ENCODE results near the gene FKBP15. TPM values are rescaled to one million over a fixed set of nuclear protein-coding genes. Genes with fewer than 3 reads are reported as not detected.

FKBP15 gene, protein sequence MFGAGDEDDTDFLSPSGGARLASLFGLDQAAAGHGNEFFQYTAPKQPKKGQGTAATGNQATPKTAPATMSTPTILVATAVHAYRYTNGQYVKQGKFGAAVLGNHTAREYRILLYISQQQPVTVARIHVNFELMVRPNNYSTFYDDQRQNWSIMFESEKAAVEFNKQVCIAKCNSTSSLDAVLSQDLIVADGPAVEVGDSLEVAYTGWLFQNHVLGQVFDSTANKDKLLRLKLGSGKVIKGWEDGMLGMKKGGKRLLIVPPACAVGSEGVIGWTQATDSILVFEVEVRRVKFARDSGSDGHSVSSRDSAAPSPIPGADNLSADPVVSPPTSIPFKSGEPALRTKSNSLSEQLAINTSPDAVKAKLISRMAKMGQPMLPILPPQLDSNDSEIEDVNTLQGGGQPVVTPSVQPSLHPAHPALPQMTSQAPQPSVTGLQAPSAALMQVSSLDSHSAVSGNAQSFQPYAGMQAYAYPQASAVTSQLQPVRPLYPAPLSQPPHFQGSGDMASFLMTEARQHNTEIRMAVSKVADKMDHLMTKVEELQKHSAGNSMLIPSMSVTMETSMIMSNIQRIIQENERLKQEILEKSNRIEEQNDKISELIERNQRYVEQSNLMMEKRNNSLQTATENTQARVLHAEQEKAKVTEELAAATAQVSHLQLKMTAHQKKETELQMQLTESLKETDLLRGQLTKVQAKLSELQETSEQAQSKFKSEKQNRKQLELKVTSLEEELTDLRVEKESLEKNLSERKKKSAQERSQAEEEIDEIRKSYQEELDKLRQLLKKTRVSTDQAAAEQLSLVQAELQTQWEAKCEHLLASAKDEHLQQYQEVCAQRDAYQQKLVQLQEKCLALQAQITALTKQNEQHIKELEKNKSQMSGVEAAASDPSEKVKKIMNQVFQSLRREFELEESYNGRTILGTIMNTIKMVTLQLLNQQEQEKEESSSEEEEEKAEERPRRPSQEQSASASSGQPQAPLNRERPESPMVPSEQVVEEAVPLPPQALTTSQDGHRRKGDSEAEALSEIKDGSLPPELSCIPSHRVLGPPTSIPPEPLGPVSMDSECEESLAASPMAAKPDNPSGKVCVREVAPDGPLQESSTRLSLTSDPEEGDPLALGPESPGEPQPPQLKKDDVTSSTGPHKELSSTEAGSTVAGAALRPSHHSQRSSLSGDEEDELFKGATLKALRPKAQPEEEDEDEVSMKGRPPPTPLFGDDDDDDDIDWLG
- total RNA-seq (2022; extraction: Qiagen RNA extraction): 15.9 to 17.3 TPM (median 16.3 TPM) in 5 replicates

DNA sequence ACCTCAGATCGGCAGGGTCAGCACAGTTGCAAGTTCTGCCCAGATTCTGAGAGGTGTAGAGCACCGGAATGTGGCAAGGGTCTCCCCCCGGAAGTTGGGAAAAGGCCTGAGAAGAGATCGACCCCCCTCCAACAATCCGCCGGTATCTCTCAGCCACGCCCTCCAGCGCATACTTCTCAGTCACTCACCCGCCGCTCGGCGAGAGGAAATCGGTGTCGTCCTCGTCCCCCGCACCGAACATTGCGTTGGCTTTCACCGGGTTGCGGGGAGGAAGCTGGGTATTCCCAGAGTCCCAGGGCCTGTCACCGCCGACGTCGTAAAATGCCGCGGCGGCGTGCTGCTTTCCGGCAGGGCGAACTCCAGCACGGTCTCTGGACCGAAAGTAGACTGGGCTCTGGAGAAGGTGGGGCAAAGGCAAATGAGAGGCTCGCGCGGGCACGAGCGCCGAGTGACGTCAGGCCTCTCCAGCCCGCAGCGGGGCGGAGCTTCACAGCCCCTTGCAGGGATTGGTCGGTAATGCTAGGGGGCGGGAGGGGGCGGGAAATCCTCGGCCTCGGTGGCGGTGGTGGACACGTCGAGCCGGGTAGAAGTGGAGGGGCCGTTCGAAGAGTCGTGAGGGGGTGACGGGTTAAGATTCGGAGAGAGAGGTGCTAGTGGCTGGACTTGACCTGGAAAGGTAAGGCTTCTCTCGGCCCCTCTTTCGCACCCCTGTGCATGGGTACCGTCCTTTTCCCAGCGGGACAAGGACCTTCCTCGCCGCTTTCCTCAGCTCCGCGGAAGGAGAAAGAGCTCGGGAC is at the start of gene FKBP15, which contains the start of gene SLC31A1:
TSS of gene FKBP15 (minus strand) at position 275 of the 797 bp plus-strand sequence. CDS start at position 241, 34 bp downstream.
TSS of gene SLC31A1 (plus strand) at position 542 of the 797 bp plus-strand sequence. CDS start 34,605 bp downstream, outside the sequence.

DNA sequence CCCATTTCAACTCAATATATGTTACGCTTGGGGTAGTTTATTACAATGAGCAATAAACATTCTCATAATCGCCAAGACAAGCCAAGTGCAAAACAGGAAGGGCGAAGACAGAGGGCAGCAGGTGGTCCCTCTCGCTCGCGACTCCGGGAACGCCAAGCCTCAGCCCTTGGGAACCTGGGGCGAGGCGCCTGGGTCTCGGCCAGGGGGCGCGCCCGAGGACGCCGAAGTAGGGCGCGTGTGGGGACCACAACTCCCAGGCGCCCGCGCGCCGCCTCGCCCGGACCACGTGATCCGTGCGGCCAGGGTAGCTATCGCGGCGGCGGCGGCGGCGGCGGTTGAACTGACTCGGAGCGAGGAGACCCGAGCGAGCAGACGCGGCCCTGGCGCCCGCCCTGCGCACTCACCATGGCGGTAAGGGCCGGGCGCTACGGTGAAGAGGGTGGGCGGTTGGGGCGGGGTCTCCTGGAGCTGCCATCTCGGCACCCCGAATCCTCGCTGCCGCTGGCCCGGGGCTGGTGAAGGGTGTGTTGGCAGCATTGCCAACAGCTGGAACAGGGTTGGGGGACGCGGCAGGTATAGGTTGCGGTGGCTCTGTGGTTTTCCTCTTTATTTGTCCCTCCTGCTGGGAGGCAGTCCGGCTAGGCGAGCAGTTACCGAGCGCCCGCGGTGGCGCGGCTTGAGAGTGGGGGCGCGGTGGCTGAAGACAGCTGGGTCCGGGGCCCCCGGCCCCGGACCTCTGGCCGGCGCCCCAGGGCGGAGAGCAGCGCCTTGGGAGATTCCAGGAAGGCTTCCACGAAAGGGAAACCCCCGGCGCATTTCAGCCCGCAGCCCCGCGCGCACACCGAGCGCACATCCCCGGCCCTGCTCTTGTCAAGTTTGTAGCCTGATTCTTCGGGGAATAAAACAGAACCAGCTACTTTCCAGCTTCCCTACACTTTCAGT is 70.1 kb downstream of the FKBP15 start, which contains the start of gene SLC31A2:
TSS of gene SLC31A2 (plus strand) at position 338 of the 942 bp plus-strand sequence. CDS start at position 406, 68 bp downstream.

Other genes starting within 250 kb of the FKBP15 start
- 0.64 to 0.77 TPM (median 0.67 TPM) in 5 replicates for gene ZNF883, start 209.1 kb downstream of the FKBP15 start, total RNA-seq (2022; extraction: Qiagen RNA extraction)
- gene ZFP37, start 164.6 kb downstream of the FKBP15 start, total RNA-seq (2022; extraction: Qiagen RNA extraction): 1.4 to 2.4 TPM (median 1.7 TPM) in 5 replicates
- 7.7 to 8.5 TPM (median 8.0 TPM) in 5 replicates for gene SLC31A2, start 70.3 kb downstream of the FKBP15 start, total RNA-seq (2022; extraction: Qiagen RNA extraction)
- gene SLC31A1, start 267 bp upstream of the FKBP15 start, total RNA-seq (2022; extraction: Qiagen RNA extraction): 16.9 to 21.8 TPM (median 17.7 TPM) in 5 replicates
- 41.2 to 56.4 TPM (median 45.1 TPM) in 5 replicates for gene CDC26, start 54.3 kb upstream of the FKBP15 start, total RNA-seq (2022; extraction: Qiagen RNA extraction)
- 48.8 to 57.9 TPM (median 52.0 TPM) in 5 replicates for gene PRPF4, start 54.4 kb upstream of the FKBP15 start, total RNA-seq (2022; extraction: Qiagen RNA extraction)
- gene RNF183, start 82.1 kb upstream of the FKBP15 start, total RNA-seq (2022; extraction: Qiagen RNA extraction): 0.10 to 0.19 TPM in 2 of 5 replicates, not detected in the others
- 0.96 to 1.4 TPM (median 1.1 TPM) in 5 replicates for gene WDR31, start 119.0 kb upstream of the FKBP15 start, total RNA-seq (2022; extraction: Qiagen RNA extraction)
- 0.07 to 0.12 TPM (median 0.09 TPM) in 5 replicates for gene BSPRY, start 128.3 kb upstream of the FKBP15 start, total RNA-seq (2022; extraction: Qiagen RNA extraction)
- 20.3 to 24.8 TPM (median 22.6 TPM) in 5 replicates for gene HDHD3, start 155.7 kb upstream of the FKBP15 start, total RNA-seq (2022; extraction: Qiagen RNA extraction)
- 12.9 to 17.1 TPM (median 14.3 TPM) in 5 replicates for gene ALAD, start 180.0 kb upstream of the FKBP15 start, total RNA-seq (2022; extraction: Qiagen RNA extraction)
- gene POLE3, start 189.4 kb upstream of the FKBP15 start, total RNA-seq (2022; extraction: Qiagen RNA extraction): 96.3 to 116 TPM (median 103 TPM) in 5 replicates
- 0.30 to 0.73 TPM (median 0.54 TPM) in 5 replicates for gene C9orf43, start 189.5 kb upstream of the FKBP15 start, total RNA-seq (2022; extraction: Qiagen RNA extraction)
- gene RGS3, start 242.4 kb upstream of the FKBP15 start, total RNA-seq (2022; extraction: Qiagen RNA extraction): 13.8 to 18.1 TPM (median 16.2 TPM) in 5 replicates